H9 (cell line): ENCODE measurements around the gene RASGEF1C. TPM values are rescaled to one million over a fixed set of nuclear protein-coding genes. Genes with fewer than 3 reads are reported as not detected.

Experiments
- DNase-seq: peaks from one replicate; pipeline ENCODE4 v3.0.0-alpha.2; 2017
- H2AFZ ChIP-seq: one replicate; pipeline ENCODE4 v1.6.1; 2013; ENCODE audit warnings: mild to moderate bottlenecking, low read length, control low read depth, moderate library complexity
- H2AK5ac ChIP-seq: 2 replicates; pipeline ENCODE4 v1.6.1; 2013; ENCODE audit warnings: low read length, control low read depth, mixed read lengths; ENCODE audit not compliant: insufficient read length
- H2BK120ac ChIP-seq: one replicate; pipeline ENCODE4 v1.6.1; 2013; ENCODE audit warnings: low read depth, mild to moderate bottlenecking, low read length, control low read depth, inconsistent platforms; ENCODE audit not compliant: poor library complexity, severe bottlenecking
- H2BK12ac ChIP-seq: 2 replicates; pipeline ENCODE4 v1.6.1; 2013; ENCODE audit warnings: low read length, control low read depth, mixed read lengths, low read depth; ENCODE audit not compliant: insufficient read length
- H2BK15ac ChIP-seq: 2 replicates; pipeline ENCODE4 v1.6.1; 2013; ENCODE audit warnings: low read depth, low read length, control low read depth
- H2BK20ac ChIP-seq: one replicate; pipeline ENCODE4 v1.6.1; 2013; ENCODE audit warnings: low read depth, mild to moderate bottlenecking, low read length, control low read depth, inconsistent platforms; ENCODE audit not compliant: poor library complexity, severe bottlenecking
- H2BK5ac ChIP-seq: 2 replicates; pipeline ENCODE4 v1.6.1; 2013; ENCODE audit warnings: low read length, control low read depth, mixed read lengths; ENCODE audit not compliant: insufficient read length
- H3K14ac ChIP-seq: 2 replicates; pipeline ENCODE4 v1.6.1; 2013; ENCODE audit warnings: low read length, control low read depth; ENCODE audit not compliant: insufficient read depth
- H3K18ac ChIP-seq: 2 replicates; pipeline ENCODE4 v1.6.1; 2013; ENCODE audit warnings: low read depth, mild to moderate bottlenecking, mixed read lengths, low read length, control low read depth; ENCODE audit not compliant: insufficient read length
- H3K23ac ChIP-seq: 2 replicates; pipeline ENCODE4 v1.6.1; 2013; ENCODE audit warnings: low read length, control low read depth, mixed read lengths, low read depth; ENCODE audit not compliant: insufficient read length
- H3K23me2 ChIP-seq: 2 replicates; pipeline ENCODE4 v1.6.1; 2013; ENCODE audit warnings: low read depth, mild to moderate bottlenecking, mixed read lengths, low read length, control low read depth; ENCODE audit not compliant: insufficient read length, poor library complexity, severe bottlenecking
- H3K27ac ChIP-seq: 2 replicates; pipeline ENCODE4 v1.5.1; 2013; ENCODE audit warnings: low read length, control low read depth, mixed read lengths, low read depth; ENCODE audit not compliant: insufficient read length
- H3K27me3 ChIP-seq: 2 replicates; pipeline ENCODE4 v1.6.1; 2013; ENCODE audit warnings: low read length, control low read depth, inconsistent platforms; ENCODE audit not compliant: insufficient read depth
- H3K4ac ChIP-seq: 2 replicates; pipeline ENCODE4 v1.6.1; 2013; ENCODE audit warnings: low read depth, mild to moderate bottlenecking, control low read depth, inconsistent platforms, low read length, moderate library complexity
- H3K4me1 ChIP-seq: 2 replicates; pipeline ENCODE4 v1.6.1; 2013; ENCODE audit warnings: low read length, control low read depth, inconsistent platforms; ENCODE audit not compliant: insufficient read depth
- H3K4me2 ChIP-seq: 2 replicates; pipeline ENCODE4 v1.6.1; 2013; ENCODE audit warnings: low read length, control low read depth, mixed read lengths; ENCODE audit not compliant: insufficient read length, insufficient read depth
- H3K56ac ChIP-seq: 2 replicates; pipeline ENCODE4 v1.6.1; 2013; ENCODE audit warnings: low read depth, mild to moderate bottlenecking, mixed read lengths, low read length, control low read depth; ENCODE audit not compliant: insufficient read length
- H3K79me1 ChIP-seq: 2 replicates; pipeline ENCODE4 v1.6.1; 2013; ENCODE audit warnings: low read depth, mild to moderate bottlenecking, moderate library complexity, low read length, control low read depth, inconsistent platforms; ENCODE audit not compliant: insufficient read depth, poor library complexity, severe bottlenecking
- H3K79me2 ChIP-seq: 2 replicates; pipeline ENCODE4 v1.6.1; 2013; ENCODE audit warnings: low read length, control low read depth, inconsistent platforms; ENCODE audit not compliant: insufficient read depth
- H3K9ac ChIP-seq: 2 replicates; pipeline ENCODE4 v1.6.1; 2013; ENCODE audit warnings: low read length, control low read depth, mixed read lengths; ENCODE audit not compliant: insufficient read length; ENCODE audit errors: extremely low read depth
- H3K9me3 ChIP-seq: one replicate; pipeline ENCODE4 v1.6.1; 2013; ENCODE audit warnings: low read depth, low read length, inconsistent platforms; ENCODE audit not compliant: control insufficient read depth
- H3T11ph ChIP-seq: one replicate; pipeline ENCODE4 v1.6.1; 2013; ENCODE audit warnings: mild to moderate bottlenecking, low read length, control low read depth, inconsistent platforms
- H4K20me1 ChIP-seq: one replicate; pipeline ENCODE4 v1.6.1; 2013; ENCODE audit not compliant: control insufficient read depth, insufficient read length, insufficient read depth
- H4K5ac ChIP-seq: 2 replicates; pipeline ENCODE4 v1.6.1; 2013; ENCODE audit warnings: low read depth, mild to moderate bottlenecking, mixed read lengths, low read length, control low read depth; ENCODE audit not compliant: insufficient read length
- H4K8ac ChIP-seq: replicated peaks from 2 replicates; pipeline ENCODE4 v1.6.1; 2013; ENCODE audit warnings: low read length, control low read depth, mixed read lengths, low read depth; ENCODE audit not compliant: insufficient read length
- H4K91ac ChIP-seq: 2 replicates; pipeline ENCODE4 v1.6.1; 2013; ENCODE audit warnings: low read depth, mild to moderate bottlenecking, moderate library complexity, mixed read lengths, low read length, control low read depth; ENCODE audit not compliant: insufficient read length
- H3K27ac Mint-ChIP-seq, 3 experiments: 2 replicates in 2 of 3; 3 replicates in 1 of 3; pipeline ENCODE4 v1.8.0; 2020 to 2021; ENCODE audit warnings: mixed read lengths in 3 of 3, mild to moderate bottlenecking in 1 of 3, moderate library complexity in 1 of 3
- H3K27me3 Mint-ChIP-seq: 2 replicates; pipeline ENCODE4 v1.8.0; 2021; ENCODE audit warnings: low read depth, mild to moderate bottlenecking, moderate library complexity, mixed read lengths
- H3K36me3 Mint-ChIP-seq, 3 experiments: 2 replicates in 2 of 3; 3 replicates in 1 of 3; pipeline ENCODE4 v1.8.0; 2020 to 2021; ENCODE audit warnings: low read depth in 3 of 3, mixed read lengths in 3 of 3; ENCODE audit not compliant: insufficient read depth in 1 of 3
- H3K4me1 Mint-ChIP-seq, 2 experiments: 2 replicates each; pipeline ENCODE4 v1.8.0; 2020; ENCODE audit warnings: mixed read lengths in 2 of 2
- H3K4me3 Mint-ChIP-seq, 2 experiments: 2 replicates in 1 of 2; 3 replicates in 1 of 2; pipeline ENCODE4 v1.8.0; 2020 to 2021; ENCODE audit warnings: mild to moderate bottlenecking in 2 of 2, mixed read lengths in 2 of 2, moderate library complexity in 1 of 2
- H3K9me3 Mint-ChIP-seq, 2 experiments: 2 replicates in 1 of 2; 3 replicates in 1 of 2; pipeline ENCODE4 v1.8.0; 2020; ENCODE audit warnings: mild to moderate bottlenecking in 2 of 2, mixed read lengths in 2 of 2, moderate library complexity in 1 of 2
- WGBS: extraction: QIAGEN DNeasy Blood & Tissue Kit; methylation state at CpG from one replicate; pipeline ENCODE4 v1.1.7; 2013; ENCODE audit warnings: missing lambda C conversion rate, low lambda C conversion rate, mixed read lengths; ENCODE audit not compliant: insufficient read length; ENCODE audit errors: extremely low coverage; 5-methylcytosine and 5-hydroxymethylcytosine counted together
- total RNA-seq: library from RNA; stranded (reverse); gene quantifications from 2 replicates; pipeline ENCODE4 v1.2.1, GENCODE V29; 2021
- TF ChIP-seq, protein P1 (sequence below): fragments of 200-600 bp; sonication (generic); conservative IDR thresholded peaks from 3 replicates; pipeline ENCODE4 v1.8.0; 2021; ENCODE audit warnings: antibody characterized with exemption, mild to moderate bottlenecking

RASGEF1C gene
- total RNA-seq, 1 experiment from 2014 or later, result 0.83 TPM

DNA sequence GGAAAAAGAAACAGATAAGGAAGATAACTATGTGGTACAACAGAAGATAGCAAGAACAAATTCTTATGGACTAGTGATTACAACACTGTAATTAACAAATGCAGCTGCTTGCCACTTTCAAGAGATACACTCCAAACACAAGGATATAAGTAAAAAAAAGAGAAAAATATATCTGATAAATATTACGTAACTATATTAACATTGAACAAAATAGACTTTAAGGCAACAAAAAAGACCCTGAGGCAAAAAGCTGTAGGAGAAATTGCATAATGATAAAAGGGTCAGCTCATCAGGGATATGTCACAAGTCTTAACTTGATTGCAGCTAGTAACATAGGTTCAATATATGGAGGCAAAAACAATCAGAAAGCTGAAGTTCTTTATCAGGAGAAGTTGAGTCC lies 86.1 kb downstream of the RASGEF1C start:
- H3K9me3 ChIP-seq, result no peaks in the 10 kb centered on the region
- Mint-ChIP-seq H3K9me3 (no peaks in the 10 kb centered on the region), H3K4me1 (peaks cover 7% of the 10 kb centered on the region in 2 experiments; a peak in 2 of 4 replicates), H3K27ac (0 out of 7 replicates have a peak overlapping the region, but pooled peaks of 1 of the 3 experiments have one; percentile 8), H3K27me3 (peaks cover 7% of the 10 kb centered on the region), H3K36me3 (peaks cover 0 to 1% (median 0%) of the 10 kb centered on the region in 3 experiments; a peak in 1 of 7 replicates), H3K4me3 (no peak overlapping the region)
- H3K79me1 ChIP-seq, result no peaks in the 10 kb centered on the region
- H2BK120ac ChIP-seq, result no peak overlapping the region
- no peak overlapping the region for H3T11ph ChIP-seq
- no peak overlapping the region for H2AK5ac ChIP-seq
- H3K27ac ChIP-seq, result no peak overlapping the region
- H3K23ac ChIP-seq, result no peak overlapping the region
- no peaks in the 10 kb centered on the region for H3K23me2 ChIP-seq
- TF ChIP-seq, protein P1, sequence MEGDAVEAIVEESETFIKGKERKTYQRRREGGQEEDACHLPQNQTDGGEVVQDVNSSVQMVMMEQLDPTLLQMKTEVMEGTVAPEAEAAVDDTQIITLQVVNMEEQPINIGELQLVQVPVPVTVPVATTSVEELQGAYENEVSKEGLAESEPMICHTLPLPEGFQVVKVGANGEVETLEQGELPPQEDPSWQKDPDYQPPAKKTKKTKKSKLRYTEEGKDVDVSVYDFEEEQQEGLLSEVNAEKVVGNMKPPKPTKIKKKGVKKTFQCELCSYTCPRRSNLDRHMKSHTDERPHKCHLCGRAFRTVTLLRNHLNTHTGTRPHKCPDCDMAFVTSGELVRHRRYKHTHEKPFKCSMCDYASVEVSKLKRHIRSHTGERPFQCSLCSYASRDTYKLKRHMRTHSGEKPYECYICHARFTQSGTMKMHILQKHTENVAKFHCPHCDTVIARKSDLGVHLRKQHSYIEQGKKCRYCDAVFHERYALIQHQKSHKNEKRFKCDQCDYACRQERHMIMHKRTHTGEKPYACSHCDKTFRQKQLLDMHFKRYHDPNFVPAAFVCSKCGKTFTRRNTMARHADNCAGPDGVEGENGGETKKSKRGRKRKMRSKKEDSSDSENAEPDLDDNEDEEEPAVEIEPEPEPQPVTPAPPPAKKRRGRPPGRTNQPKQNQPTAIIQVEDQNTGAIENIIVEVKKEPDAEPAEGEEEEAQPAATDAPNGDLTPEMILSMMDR, result no peak
- H4K20me1 ChIP-seq, result no peaks in the 10 kb centered on the region
- no peaks in the 10 kb centered on the region for H3K27me3 ChIP-seq
- no peak overlapping the region for H3K4me2 ChIP-seq
- no peak for DNase-seq
- H2BK5ac ChIP-seq, result no peak overlapping the region
- no peak overlapping the region for H3K4ac ChIP-seq
- no peak overlapping the region for H2AFZ ChIP-seq
- H2BK20ac ChIP-seq, result no peak overlapping the region
- no peak overlapping the region for H3K14ac ChIP-seq
- no peak overlapping the region for H3K18ac ChIP-seq
- WGBS, result no CpG with 5 or more reads among the region's 1 CpG
- no peak overlapping the region for H3K56ac ChIP-seq
- no peak overlapping the region for H4K8ac ChIP-seq
- H2BK15ac ChIP-seq, result no peak overlapping the region
- H3K79me2 ChIP-seq, result no peaks in the 10 kb centered on the region
- no peak overlapping the region for H4K5ac ChIP-seq
- no peak overlapping the region for H2BK12ac ChIP-seq
- no peak overlapping the region for H4K91ac ChIP-seq
- no peak overlapping the region for H3K9ac ChIP-seq
- no peaks in the 10 kb centered on the region for H3K4me1 ChIP-seq
